Neural cell (in vitro differentiated cells): ENCODE data around the gene AOX1. TPM values are rescaled to one million over a fixed set of nuclear protein-coding genes. Genes with fewer than 3 reads are reported as not detected.

ENCODE experiments used
- H2AFZ ChIP-seq: fragments of 200-600, 300-800 bp; sonication (generic), shearing (Covaris generic); 2 replicates; pipeline ENCODE4 v1.6.0; 2014; ENCODE audit warnings: low read depth, mild to moderate bottlenecking, antibody characterized with exemption, low read length, moderate library complexity
- H3F3A ChIP-seq: fragments of 200-600 bp; shearing (Covaris generic); 2 replicates; pipeline ENCODE4 v1.6.1; 2016; ENCODE audit warnings: mild to moderate bottlenecking, moderate library complexity, mixed read lengths, antibody characterized with exemption, low read length; ENCODE audit not compliant: insufficient read depth, poor library complexity, severe bottlenecking
- H3K27ac ChIP-seq: fragments of 200-600, 300-800 bp; sonication (generic), shearing (Covaris generic); 2 replicates; pipeline ENCODE4 v1.5.1; 2014; ENCODE audit warnings: mild to moderate bottlenecking, low read length, moderate library complexity
- H3K27me3 ChIP-seq: fragments of 300-800, 200-600 bp; sonication (generic), shearing (Covaris generic); 2 replicates; pipeline ENCODE4 v1.6.0; 2014; ENCODE audit warnings: mild to moderate bottlenecking, low read depth, low read length, moderate library complexity; ENCODE audit not compliant: insufficient read depth
- H3K36me3 ChIP-seq: fragments of 300-800, 200-600 bp; sonication (generic), shearing (Covaris generic); 2 replicates; pipeline ENCODE4 v1.5.1; 2014; ENCODE audit warnings: mild to moderate bottlenecking, antibody characterized with exemption, low read length, moderate library complexity; ENCODE audit not compliant: insufficient read depth
- H3K4me2 ChIP-seq: fragments of 300-800, 200-600 bp; sonication (generic), shearing (Covaris generic); 2 replicates; pipeline ENCODE4 v1.6.0; 2014; ENCODE audit warnings: mild to moderate bottlenecking, low read length
- H3K4me3 ChIP-seq: fragments of 300-800, 200-600 bp; sonication (generic), shearing (Covaris generic); 2 replicates; pipeline ENCODE4 v1.5.1; 2014; ENCODE audit warnings: mild to moderate bottlenecking, low read length, moderate library complexity
- H3K79me2 ChIP-seq: fragments of 200-600 bp; shearing (Covaris generic); replicated peaks from 2 replicates; pipeline ENCODE4 v1.6.0; 2014; ENCODE audit warnings: mild to moderate bottlenecking, low read length, moderate library complexity; ENCODE audit not compliant: insufficient read depth
- H3K9ac ChIP-seq: fragments of 300-800, 200-600 bp; sonication (generic), shearing (Covaris generic); 2 replicates; pipeline ENCODE4 v1.6.1; 2016; ENCODE audit warnings: mild to moderate bottlenecking, low read length, mixed read lengths
- H3K9me2 ChIP-seq: fragments of 200-600 bp; shearing (Covaris generic); 2 replicates; pipeline ENCODE4 v1.6.1; 2016; ENCODE audit warnings: mild to moderate bottlenecking, low read length, mixed read lengths; ENCODE audit not compliant: insufficient read depth
- H3K9me3 ChIP-seq: fragments of 200-600, 300-800 bp; sonication (generic), shearing (Covaris generic); 2 replicates; pipeline ENCODE4 v1.6.1; 2016; ENCODE audit warnings: mild to moderate bottlenecking, mixed run types, low read length, moderate library complexity, mixed read lengths
- H4K20me1 ChIP-seq: fragments of 200-600 bp; shearing (Covaris generic); 2 replicates; pipeline ENCODE4 v1.6.1; 2016; ENCODE audit warnings: mild to moderate bottlenecking, mixed run types; ENCODE audit not compliant: insufficient read depth
- CTCF ChIP-seq: fragments of 450-650 bp; IDR thresholded peaks from 2 replicates; pipeline ENCODE4 v1.5.1; 2014; ENCODE audit warnings: antibody characterized with exemption, mild to moderate bottlenecking, moderate library complexity; ENCODE audit not compliant: poor library complexity, severe bottlenecking
- EZH2 ChIP-seq: fragments of 200-600, 300-800 bp; shearing (Covaris generic), sonication (generic); IDR thresholded peaks from 2 replicates; pipeline ENCODE4 v1.6.1; 2014; ENCODE audit warnings: antibody characterized with exemption, low read length, borderline replicate concordance, mild to moderate bottlenecking; ENCODE audit not compliant: insufficient read depth, poor library complexity, severe bottlenecking
- POLR2AphosphoS5 ChIP-seq: IDR thresholded peaks from 2 replicates; pipeline ENCODE4 v1.6.1; 2012
- RAD21 ChIP-seq: fragments of 450-650 bp; conservative IDR thresholded peaks from 2 replicates; pipeline ENCODE4 v1.6.1; 2014; ENCODE audit warnings: antibody characterized with exemption, mild to moderate bottlenecking, moderate library complexity
- REST ChIP-seq: IDR thresholded peaks from 2 replicates; pipeline ENCODE4 v1.6.1; 2012; ENCODE audit warnings: borderline replicate concordance
- SMC3 ChIP-seq: fragments of 450-650 bp; conservative IDR thresholded peaks from 2 replicates; pipeline ENCODE4 v1.6.1; 2014; ENCODE audit warnings: antibody characterized with exemption, mild to moderate bottlenecking, moderate library complexity; ENCODE audit not compliant: poor library complexity
- TAF1 ChIP-seq: IDR thresholded peaks from 2 replicates; pipeline ENCODE4 v1.6.1; 2012; ENCODE audit warnings: low read depth
- polyA plus RNA-seq: library from polyadenylated mRNA; depleted of rRNA; stranded (reverse); fragments of >200 nt; gene quantifications from 2 replicates; pipeline ENCODE4 v1.2.3, GENCODE V29; 2014

Gene AOX1
- polyA plus RNA-seq, 1 donor from 2014 or later, result not detected

- Histone ChIP-seq H3K4me3 (no peak overlapping the region), H3K36me3 (no peaks in the 10 kb centered on the region), H3K9ac (no peak overlapping the region), H2AFZ (no peak overlapping the region), H3K9me3 (no peaks in the 10 kb centered on the region), H3K4me2 (no peak overlapping the region), H3K9me2 (no peaks in the 10 kb centered on the region), H3F3A (no peaks in the 10 kb centered on the region), H4K20me1 (no peaks in the 10 kb centered on the region), H3K79me2 (no peaks in the 10 kb centered on the region), H3K27ac (no peak overlapping the region), H3K27me3 (no peaks in the 10 kb centered on the region)
- TF ChIP-seq SMC3, result no peak
- no peak for TF ChIP-seq TAF1
- no peak for TF ChIP-seq POLR2AphosphoS5
Observed at GRCh38 chr2:200687922-200688920, 102.4 kb downstream of the AOX1 start.

- Histone ChIP-seq H3F3A (no peaks in the 10 kb centered on the region), H3K4me3 (no peak overlapping the region), H3K9me3 (no peaks in the 10 kb centered on the region), H4K20me1 (no peaks in the 10 kb centered on the region), H3K9ac (no peak overlapping the region), H3K36me3 (no peaks in the 10 kb centered on the region), H2AFZ (no peak overlapping the region), H3K4me2 (no peak overlapping the region), H3K79me2 (no peaks in the 10 kb centered on the region), H3K9me2 (no peaks in the 10 kb centered on the region), H3K27ac (no peak overlapping the region), H3K27me3 (no peaks in the 10 kb centered on the region)
- TF ChIP-seq EZH2 (no peak), RAD21 (no peak), REST (no peak), CTCF (no peak), TAF1 (no peak)
Observed at GRCh38 chr2:200689115-200689514, 103.3 kb downstream of the AOX1 start.
